HG02943 (cell line): ENCODE results near the gene CHORDC1.
"Not testable (repeated sequence)": the region's sequence is repeated elsewhere in the genome, so short reads cannot be mapped to it uniquely, and the experiment has no call there.

Source experiments
- ATAC-seq: cut with Tn5 transposase; IDR thresholded peaks from one replicate; pipeline ENCODE4 v1.9.1; 2021; ENCODE audit warnings: mild to moderate bottlenecking, low read depth, moderate library complexity; ENCODE audit not compliant: unreplicated experiment

Gene CHORDC1

GRCh38 chr11:90218606-90219005 is 4.2 kb downstream of the CHORDC1 start:
- ATAC-seq = no peak

GRCh38 chr11:90216611-90217010 is 6.2 kb downstream of the CHORDC1 start:
- no peak for ATAC-seq

- no peak for ATAC-seq
Measured at GRCh38 chr11:90213322-90213721, 9.5 kb downstream of the CHORDC1 start.

- ATAC-seq = no peak
Measured at GRCh38 chr11:90208857-90209256, 14.0 kb downstream of the CHORDC1 start.

- ATAC-seq = not testable (repeated sequence)
Measured at GRCh38 chr11:90207992-90208391, 14.9 kb downstream of the CHORDC1 start.

- peak; percentile 68 for ATAC-seq
Measured at GRCh38 chr11:90204832-90205646, 17.8 kb downstream of the CHORDC1 start.

GRCh38 chr11:90204407-90204806 is 18.4 kb downstream of the CHORDC1 start:
- peak; percentile 12 for ATAC-seq

- ATAC-seq = no peak
Measured at GRCh38 chr11:90202342-90202741, 20.5 kb downstream of the CHORDC1 start.

- ATAC-seq = no peak
Measured at GRCh38 chr11:90197377-90197776, 25.5 kb downstream of the CHORDC1 start.

- no peak for ATAC-seq
Measured at GRCh38 chr11:90192869-90193582, 29.8 kb downstream of the CHORDC1 start.

GRCh38 chr11:90189011-90189410 is 33.8 kb downstream of the CHORDC1 start:
- ATAC-seq = no peak

- no peak for ATAC-seq
Measured at GRCh38 chr11:90187839-90188238, 35.0 kb downstream of the CHORDC1 start.

GRCh38 chr11:90179923-90180322 is 42.9 kb downstream of the CHORDC1 start:
- ATAC-seq = no peak

- ATAC-seq = no peak
Measured at GRCh38 chr11:90178751-90179150, 44.1 kb downstream of the CHORDC1 start.

- ATAC-seq = no peak
Measured at GRCh38 chr11:90176069-90176468, 46.8 kb downstream of the CHORDC1 start.

- no peak for ATAC-seq
Measured at GRCh38 chr11:90171359-90171758, 51.5 kb downstream of the CHORDC1 start.

GRCh38 chr11:90168571-90168970 is 54.3 kb downstream of the CHORDC1 start:
- no peak for ATAC-seq

GRCh38 chr11:90167704-90168103 is 55.1 kb downstream of the CHORDC1 start:
- not testable (repeated sequence) for ATAC-seq

- not testable (repeated sequence) for ATAC-seq
Measured at GRCh38 chr11:90166982-90167573, 55.8 kb downstream of the CHORDC1 start.
